HG02981 (cell line): ENCODE data around the gene IKZF3.
A peak's percentile ranks its signal among the peaks of the same experiment; 100 is the strongest.

Experiments used
- ATAC-seq: cut with Tn5 transposase; IDR thresholded peaks from one replicate; pipeline ENCODE4 v1.9.1; 2021; ENCODE audit warnings: mild to moderate bottlenecking, moderate library complexity; ENCODE audit not compliant: unreplicated experiment

Gene IKZF3

GRCh38 chr17:39818358-39819000 lies 45.6 kb downstream of the IKZF3 start:
- ATAC-seq = no peak

GRCh38 chr17:39816272-39816671 lies 47.8 kb downstream of the IKZF3 start:
- no peak for ATAC-seq

- ATAC-seq = no peak
Measured at GRCh38 chr17:39814497-39814896, 49.6 kb downstream of the IKZF3 start.

GRCh38 chr17:39813631-39814030 lies 50.5 kb downstream of the IKZF3 start:
- ATAC-seq = no peak

- no peak for ATAC-seq
Measured at GRCh38 chr17:39812466-39812865, 51.6 kb downstream of the IKZF3 start.

- no peak for ATAC-seq
Measured at GRCh38 chr17:39810939-39811728, 53.0 kb downstream of the IKZF3 start.

- no peak for ATAC-seq
Measured at GRCh38 chr17:39809221-39809620, 54.9 kb downstream of the IKZF3 start.

GRCh38 chr17:39808409-39808997 lies 55.6 kb downstream of the IKZF3 start:
- ATAC-seq = no peak

- ATAC-seq = no peak
Measured at GRCh38 chr17:39804839-39805238, 59.3 kb downstream of the IKZF3 start.

GRCh38 chr17:39801055-39801454 lies 63.1 kb downstream of the IKZF3 start:
- no peak for ATAC-seq

- no peak for ATAC-seq
Measured at GRCh38 chr17:39800540-39800939, 63.6 kb downstream of the IKZF3 start.

- ATAC-seq = no peak
Measured at GRCh38 chr17:39799395-39799794, 64.7 kb downstream of the IKZF3 start.

- peak; percentile 85 for ATAC-seq
Measured at GRCh38 chr17:39794249-39794970, 69.7 kb downstream of the IKZF3 start.

- no peak for ATAC-seq
Measured at GRCh38 chr17:39793301-39793872, 70.7 kb downstream of the IKZF3 start.

GRCh38 chr17:39792526-39793221 lies 71.4 kb downstream of the IKZF3 start:
- no peak for ATAC-seq

- ATAC-seq = no peak
Measured at GRCh38 chr17:39791111-39791992, 72.8 kb downstream of the IKZF3 start.

- no peak for ATAC-seq
Measured at GRCh38 chr17:39787743-39788484, 76.2 kb downstream of the IKZF3 start.

GRCh38 chr17:39787041-39787440 lies 77.1 kb downstream of the IKZF3 start:
- no peak for ATAC-seq

GRCh38 chr17:39782980-39783379 lies 81.1 kb downstream of the IKZF3 start:
- ATAC-seq = no peak
